ENCODE measurements around the gene TBX5. TPM values are rescaled to one million over a fixed set of nuclear protein-coding genes. Genes with fewer than 3 reads are reported as not detected.

The TBX5 gene
- total and polyA plus RNA-seq, 2 experiments from 2014 or later: 0.21 TPM; not detected in 1

- TF ChIP-seq, protein P1, sequence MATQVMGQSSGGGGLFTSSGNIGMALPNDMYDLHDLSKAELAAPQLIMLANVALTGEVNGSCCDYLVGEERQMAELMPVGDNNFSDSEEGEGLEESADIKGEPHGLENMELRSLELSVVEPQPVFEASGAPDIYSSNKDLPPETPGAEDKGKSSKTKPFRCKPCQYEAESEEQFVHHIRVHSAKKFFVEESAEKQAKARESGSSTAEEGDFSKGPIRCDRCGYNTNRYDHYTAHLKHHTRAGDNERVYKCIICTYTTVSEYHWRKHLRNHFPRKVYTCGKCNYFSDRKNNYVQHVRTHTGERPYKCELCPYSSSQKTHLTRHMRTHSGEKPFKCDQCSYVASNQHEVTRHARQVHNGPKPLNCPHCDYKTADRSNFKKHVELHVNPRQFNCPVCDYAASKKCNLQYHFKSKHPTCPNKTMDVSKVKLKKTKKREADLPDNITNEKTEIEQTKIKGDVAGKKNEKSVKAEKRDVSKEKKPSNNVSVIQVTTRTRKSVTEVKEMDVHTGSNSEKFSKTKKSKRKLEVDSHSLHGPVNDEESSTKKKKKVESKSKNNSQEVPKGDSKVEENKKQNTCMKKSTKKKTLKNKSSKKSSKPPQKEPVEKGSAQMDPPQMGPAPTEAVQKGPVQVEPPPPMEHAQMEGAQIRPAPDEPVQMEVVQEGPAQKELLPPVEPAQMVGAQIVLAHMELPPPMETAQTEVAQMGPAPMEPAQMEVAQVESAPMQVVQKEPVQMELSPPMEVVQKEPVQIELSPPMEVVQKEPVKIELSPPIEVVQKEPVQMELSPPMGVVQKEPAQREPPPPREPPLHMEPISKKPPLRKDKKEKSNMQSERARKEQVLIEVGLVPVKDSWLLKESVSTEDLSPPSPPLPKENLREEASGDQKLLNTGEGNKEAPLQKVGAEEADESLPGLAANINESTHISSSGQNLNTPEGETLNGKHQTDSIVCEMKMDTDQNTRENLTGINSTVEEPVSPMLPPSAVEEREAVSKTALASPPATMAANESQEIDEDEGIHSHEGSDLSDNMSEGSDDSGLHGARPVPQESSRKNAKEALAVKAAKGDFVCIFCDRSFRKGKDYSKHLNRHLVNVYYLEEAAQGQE (IDR thresholded peaks at IDR 0.05; ENCODE audit: unreplicated experiment): no peak
- TF ChIP-seq, protein P2, sequence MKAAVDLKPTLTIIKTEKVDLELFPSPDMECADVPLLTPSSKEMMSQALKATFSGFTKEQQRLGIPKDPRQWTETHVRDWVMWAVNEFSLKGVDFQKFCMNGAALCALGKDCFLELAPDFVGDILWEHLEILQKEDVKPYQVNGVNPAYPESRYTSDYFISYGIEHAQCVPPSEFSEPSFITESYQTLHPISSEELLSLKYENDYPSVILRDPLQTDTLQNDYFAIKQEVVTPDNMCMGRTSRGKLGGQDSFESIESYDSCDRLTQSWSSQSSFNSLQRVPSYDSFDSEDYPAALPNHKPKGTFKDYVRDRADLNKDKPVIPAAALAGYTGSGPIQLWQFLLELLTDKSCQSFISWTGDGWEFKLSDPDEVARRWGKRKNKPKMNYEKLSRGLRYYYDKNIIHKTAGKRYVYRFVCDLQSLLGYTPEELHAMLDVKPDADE (IDR thresholded peaks at IDR 0.05): no peak
- no peak for TF ChIP-seq CREB1 (CRISPR knock-in tag; IDR thresholded peaks at IDR 0.05; ENCODE audit: low read depth)
These were observed 37.9 kb upstream of the TBX5 start (continued) for GRCh38 chr12:114443607-114444421.

GRCh38 chr12:114442578-114442977 is 36.6 kb upstream of the TBX5 start:
- H3K27ac Mint-ChIP-seq: no peak overlapping the region
- Histone ChIP-seq H3K4me1 (ENCODE audit: insufficient read depth) (peaks cover 45% of the 10 kb centered on the region), H3K27me3 (ENCODE audit: insufficient read depth) (peaks cover 100% of the 10 kb centered on the region), H3K9me2 (ENCODE audit: insufficient read depth) (no peaks in the 10 kb centered on the region), H3F3A (replicated peaks; ENCODE audit: low read depth) (peaks cover 36% of the 10 kb centered on the region), H2AFZ (no peak overlapping the region), H3K4me3 (no peak overlapping the region), H4K20me1 (replicated peaks; ENCODE audit: insufficient read depth) (peaks cover 56% of the 10 kb centered on the region), H3K36me3 (ENCODE audit: insufficient read depth) (no peaks in the 10 kb centered on the region; the same call in 1 of the 2 replicates), H3K4me2 (no peak overlapping the region), H3K27ac (ENCODE audit: low read depth) (no peak overlapping the region), H3K79me2 (replicated peaks; ENCODE audit: insufficient read depth) (no peaks in the 10 kb centered on the region)
- peaks cover 47% of the 10 kb centered on the region for H3K4me1 Mint-ChIP-seq
- H3K36me3 Mint-ChIP-seq (ENCODE audit: low read depth): no peaks in the 10 kb centered on the region
- ATAC-seq (no peak), DNase-seq (ENCODE audit: low spot score) (no peak)
- peaks cover 3% of the 10 kb centered on the region; the same call in 1 of the 3 replicates for H3K9me3 Mint-ChIP-seq
- peaks cover 100% of the 10 kb centered on the region for H3K27me3 Mint-ChIP-seq (ENCODE audit: insufficient read depth, low read depth, poor library complexity)
- no peak for TF ChIP-seq ZNF462 (CRISPR knock-in tag; IDR thresholded peaks at IDR 0.05)
- peak; percentile 76 for TF ChIP-seq EZH2 (IDR thresholded peaks at IDR 0.05; ENCODE audit: low read depth, unreplicated experiment)
- TF ChIP-seq JUNB (IDR thresholded peaks at IDR 0.05; ENCODE audit: unreplicated experiment): no peak
- H3K4me3 Mint-ChIP-seq: no peak overlapping the region; the same call in 2 of the 3 replicates
